GM12864 (cell line): ENCODE results near the gene RBMS3.
A peak's percentile ranks its signal among the peaks of the same experiment; 100 is the strongest.
"Not testable (repeated sequence)": the region's sequence is repeated elsewhere in the genome, so short reads cannot be mapped to it uniquely, and the experiment has no call there.

Source experiments
- DNase-seq: peaks from one replicate; pipeline ENCODE4 v3.0.0-alpha.2; 2011; ENCODE audit warnings: low read depth
- H3K4me3 ChIP-seq: 2 replicates; pipeline ENCODE4 v1.5.1; 2011; ENCODE audit warnings: mild to moderate bottlenecking, low read depth, low read length, control low read depth
- CTCF ChIP-seq: IDR thresholded peaks from 2 replicates; pipeline ENCODE4 v1.5.1; 2011; ENCODE audit warnings: low read depth, mild to moderate bottlenecking, moderate library complexity, low read length, control low read depth, inconsistent platforms; ENCODE audit errors: missing control alignments

RBMS3 gene

GRCh38 chr3:29655015-29655747 is 374.3 kb downstream of the RBMS3 start:
- no peak for DNase-seq
- H3K4me3 ChIP-seq: no peak overlapping the region
- no peak for TF ChIP-seq CTCF

- H3K4me3 ChIP-seq: no peak overlapping the region
- no peak for DNase-seq
- no peak for TF ChIP-seq CTCF
Measured at GRCh38 chr3:29665688-29666087, 384.8 kb downstream of the RBMS3 start.

- TF ChIP-seq CTCF: no peak
- DNase-seq: no peak
Measured at GRCh38 chr3:29668233-29668632, 387.4 kb downstream of the RBMS3 start.

GRCh38 chr3:29668728-29669127 is 387.9 kb downstream of the RBMS3 start:
- DNase-seq: no peak
- peak; percentile 23 for TF ChIP-seq CTCF
- H3K4me3 ChIP-seq: no peak overlapping the region

More at GRCh38 chr3:29668233-29668632, 387.4 kb downstream of the RBMS3 start:
- no peak overlapping the region for H3K4me3 ChIP-seq

- not testable (repeated sequence) for DNase-seq, H3K4me3 ChIP-seq
Measured at GRCh38 chr3:29670476-29670875, 389.6 kb downstream of the RBMS3 start.

GRCh38 chr3:29677421-29677820 is 396.6 kb downstream of the RBMS3 start:
- TF ChIP-seq CTCF: no peak
- H3K4me3 ChIP-seq: no peak overlapping the region
- no peak for DNase-seq

- no peak for DNase-seq
- H3K4me3 ChIP-seq: no peak overlapping the region
- TF ChIP-seq CTCF: no peak
Measured at GRCh38 chr3:29679944-29680343, 399.1 kb downstream of the RBMS3 start.
